ENCODE results near the gene ZBTB5.
"Not testable (repeated sequence)": the region's sequence is repeated elsewhere in the genome, so short reads cannot be mapped to it uniquely, and the experiment has no call there.

ZBTB5 gene

GRCh38 chr9:37465249-37466036 lies at the start of gene ZBTB5:
ZBTB5 (minus strand) TSS chr9:37465450; CDS start chr9:37442551, 22,899 bp downstream.
- peak; percentile 100 for DNase-seq (ENCODE audit: low read depth)
- H3K4me3 ChIP-seq (replicated peaks; ENCODE audit: low read depth, low read length): peak within 1 kb of the TSS; percentile 92
- TF ChIP-seq CTCF (IDR thresholded peaks at IDR 0.05; ENCODE audit: low read length, missing control alignments): no peak

GRCh38 chr9:37514999-37515398 lies 49.7 kb upstream of the ZBTB5 start:
- no peak for TF ChIP-seq CTCF (IDR thresholded peaks at IDR 0.05; ENCODE audit: low read length, missing control alignments)
- no peak for DNase-seq (ENCODE audit: low read depth)
- H3K4me3 ChIP-seq (replicated peaks; ENCODE audit: low read depth, low read length): no peak overlapping the region

- H3K4me3 ChIP-seq (replicated peaks; ENCODE audit: low read depth, low read length); DNase-seq (ENCODE audit: low read depth): not testable (repeated sequence)
Measured at GRCh38 chr9:37514415-37514814, 49.2 kb upstream of the ZBTB5 start.

- no peak for TF ChIP-seq CTCF (IDR thresholded peaks at IDR 0.05; ENCODE audit: low read length, missing control alignments)
- no peak for DNase-seq (ENCODE audit: low read depth)
- H3K4me3 ChIP-seq (replicated peaks; ENCODE audit: low read depth, low read length): no peak overlapping the region
Measured at GRCh38 chr9:37512437-37512836, 47.2 kb upstream of the ZBTB5 start.

GRCh38 chr9:37511016-37512010 lies 46.1 kb upstream of the ZBTB5 start:
- no peak overlapping the region for H3K4me3 ChIP-seq (replicated peaks; ENCODE audit: low read depth, low read length)
- TF ChIP-seq CTCF (IDR thresholded peaks at IDR 0.05; ENCODE audit: low read length, missing control alignments): peak; percentile 13
- no peak for DNase-seq (ENCODE audit: low read depth)

- DNase-seq (ENCODE audit: low read depth); H3K4me3 ChIP-seq (replicated peaks; ENCODE audit: low read depth, low read length): not testable (repeated sequence)
Measured at GRCh38 chr9:37510053-37510452, 44.8 kb upstream of the ZBTB5 start.

GRCh38 chr9:37509536-37509935 lies 44.3 kb upstream of the ZBTB5 start:
- DNase-seq (ENCODE audit: low read depth): no peak
- H3K4me3 ChIP-seq (replicated peaks; ENCODE audit: low read depth, low read length): no peak overlapping the region
- TF ChIP-seq CTCF (IDR thresholded peaks at IDR 0.05; ENCODE audit: low read length, missing control alignments): no peak
